ENCODE results near the gene MTMR11. TPM values are rescaled to one million over a fixed set of nuclear protein-coding genes. Genes with fewer than 3 reads are reported as not detected.

MTMR11 gene
- total and polyA plus RNA-seq, 2 donors (not counting 1 experiment from before 2014, with no cell fraction given) = 0.91 TPM; not detected in 1

- CTCF ChIA-PET = interaction anchor here (0.7 to 1.3 kb wide), 2 partner anchors 8 to 15 kb away, joined by 3 to 5 read pairs; no protein-coding TSS in a partner anchor
- no peak for TF ChIP-seq CTCF (IDR thresholded peaks at IDR 0.05)
- no peak for TF ChIP-seq EZH2 (IDR thresholded peaks at IDR 0.05; ENCODE audit: borderline replicate concordance, insufficient read depth, low read depth, low read length, poor library complexity, severe bottlenecking)
- Histone ChIP-seq H3K4me2 (replicated peaks; ENCODE audit: low read depth, low read length, poor library complexity, severe bottlenecking) (no peak overlapping the region), H3K4me1 (ENCODE audit: control insufficient read depth in 2 of 2, insufficient read depth in 2 of 2, low read length in 2 of 2) (no peaks in the 10 kb centered on the region), H3K9ac (ENCODE audit: low read length) (no peak overlapping the region), H3K36me3 (replicated peaks in 1 of 2; ENCODE audit: control extremely low read depth in 1 of 2, control insufficient read depth in 1 of 2, extremely low read depth in 1 of 2, insufficient read depth in 2 of 2, low read length in 1 of 2) (no peaks in the 10 kb centered on the region), H4K20me1 (ENCODE audit: control insufficient read depth, insufficient read depth, low read length, poor library complexity, severe bottlenecking) (no peaks in the 10 kb centered on the region), H2AFZ (ENCODE audit: insufficient read depth, low read depth, low read length, poor library complexity, severe bottlenecking) (no peak overlapping the region), H3K4me3 (ENCODE audit: control extremely low read depth in 1 of 5, extremely low read depth in 1 of 5, insufficient read depth in 1 of 5, low read depth in 2 of 5, low read length in 4 of 5) (no peak overlapping the region), H3K27ac (ENCODE audit: low read length in 2 of 2) (no peak overlapping the region), H3K27me3 (replicated peaks in 1 of 4; ENCODE audit: control extremely low read depth in 1 of 4, control insufficient read depth in 3 of 4, insufficient read depth in 4 of 4, low read length in 3 of 4) (peaks cover 0 to 3% (median 0%) of the 10 kb centered on the region in 4 experiments), H3K9me3 (ENCODE audit: control extremely low read depth in 1 of 3, control insufficient read depth in 2 of 3, insufficient read depth in 1 of 3, low read length in 2 of 3) (no peaks in the 10 kb centered on the region), H3K79me2 (ENCODE audit: control insufficient read depth, insufficient read depth, low read length) (no peaks in the 10 kb centered on the region)
- Mint-ChIP-seq H3K27ac (no peak overlapping the region), H3K4me3 (no peak overlapping the region), H3K27me3 (no peaks in the 10 kb centered on the region), H3K4me1 (no peaks in the 10 kb centered on the region), H3K9me3 (ENCODE audit: insufficient read depth) (no peaks in the 10 kb centered on the region)
- DNase-seq = no peak
- ATAC-seq (ENCODE audit: low read depth) = no peak
- intact Hi-C loops (cut with micrococcal nuclease) = no loop called here
- WGBS (ENCODE audit: insufficient coverage) = 27% methylated on average over 1 of the region's 3 CpGs
- POLR2A ChIA-PET = no interaction called here
Measured at GRCh38 chr1:149942885-149943284, 6.2 kb upstream of the MTMR11 start.

- WGBS (ENCODE audit: insufficient coverage) = 80% methylated on average over 1 of the region's 5 CpGs
- H3K4me2 ChIP-seq (replicated peaks; ENCODE audit: low read depth, low read length, poor library complexity, severe bottlenecking) = no peak overlapping the region
- POLR2A ChIA-PET = no interaction called here
Measured at GRCh38 chr1:149942207-149942606, 5.5 kb upstream of the MTMR11 start.

More at GRCh38 chr1:149942207-149942606, 5.5 kb upstream of the MTMR11 start:
- H3K4me1 Mint-ChIP-seq = no peaks in the 10 kb centered on the region
- H3K4me3 ChIP-seq (ENCODE audit: control extremely low read depth in 1 of 5, extremely low read depth in 1 of 5, insufficient read depth in 1 of 5, low read depth in 2 of 5, low read length in 4 of 5) = no peak overlapping the region
- H3K79me2 ChIP-seq (ENCODE audit: control insufficient read depth, insufficient read depth, low read length) = no peaks in the 10 kb centered on the region
- CTCF ChIA-PET = interaction anchor here (0.7 kb wide), 1 partner anchor 16 kb away, joined by 5 read pairs; no protein-coding TSS in a partner anchor
- H3K27me3 Mint-ChIP-seq = peaks cover 2% of the 10 kb centered on the region
- H4K20me1 ChIP-seq (ENCODE audit: control insufficient read depth, insufficient read depth, low read length, poor library complexity, severe bottlenecking) = no peaks in the 10 kb centered on the region
- H3K4me1 ChIP-seq (ENCODE audit: control insufficient read depth in 2 of 2, insufficient read depth in 2 of 2, low read length in 2 of 2) = no peaks in the 10 kb centered on the region
- H2AFZ ChIP-seq (ENCODE audit: insufficient read depth, low read depth, low read length, poor library complexity, severe bottlenecking) = no peak overlapping the region
- intact Hi-C loops (cut with micrococcal nuclease) = no loop called here
- no peaks in the 10 kb centered on the region for H3K36me3 ChIP-seq (replicated peaks in 1 of 2; ENCODE audit: control extremely low read depth in 1 of 2, control insufficient read depth in 1 of 2, extremely low read depth in 1 of 2, insufficient read depth in 2 of 2, low read length in 1 of 2)
- ATAC-seq (ENCODE audit: low read depth) (no peak), DNase-seq (no peak)
- TF ChIP-seq CTCF (IDR thresholded peaks at IDR 0.05) (no peak), EZH2 (IDR thresholded peaks at IDR 0.05; ENCODE audit: borderline replicate concordance, insufficient read depth, low read depth, low read length, poor library complexity, severe bottlenecking) (no peak)
- peaks cover 0 to 3% (median 0%) of the 10 kb centered on the region in 4 experiments for H3K27me3 ChIP-seq (replicated peaks in 1 of 4; ENCODE audit: control extremely low read depth in 1 of 4, control insufficient read depth in 3 of 4, insufficient read depth in 4 of 4, low read length in 3 of 4)
- no peak overlapping the region for H3K27ac ChIP-seq (ENCODE audit: low read length in 2 of 2)
- no peaks in the 10 kb centered on the region for H3K9me3 ChIP-seq (ENCODE audit: control extremely low read depth in 1 of 3, control insufficient read depth in 2 of 3, insufficient read depth in 1 of 3, low read length in 2 of 3)
- H3K4me3 Mint-ChIP-seq = no peak overlapping the region
- no peak overlapping the region for H3K27ac Mint-ChIP-seq
- H3K9me3 Mint-ChIP-seq (ENCODE audit: insufficient read depth) = no peaks in the 10 kb centered on the region
- no peak overlapping the region for H3K9ac ChIP-seq (ENCODE audit: low read length)
